GM18868 (cell line): Measurements from ENCODE around the gene WRAP73.
"Not testable (repeated sequence)": the region's sequence is repeated elsewhere in the genome, so short reads cannot be mapped to it uniquely, and the experiment has no call there.

ENCODE experiments used
- ATAC-seq: cut with Tn5 transposase; IDR thresholded peaks from one replicate; pipeline ENCODE4 v1.9.1; 2021; ENCODE audit warnings: mild to moderate bottlenecking, moderate library complexity; ENCODE audit not compliant: unreplicated experiment

The WRAP73 gene

GRCh38 chr1:3632716-3633343, 17.1 kb downstream of the WRAP73 start:
- no peak for ATAC-seq

GRCh38 chr1:3632298-3632697, 17.6 kb downstream of the WRAP73 start:
- no peak for ATAC-seq

- no peak for ATAC-seq
These were observed 18.3 kb downstream of the WRAP73 start for GRCh38 chr1:3631320-3632260.

GRCh38 chr1:3630914-3631313, 19.0 kb downstream of the WRAP73 start:
- no peak for ATAC-seq

- no peak for ATAC-seq
These were observed 19.7 kb downstream of the WRAP73 start for GRCh38 chr1:3630161-3630611.

DNA sequence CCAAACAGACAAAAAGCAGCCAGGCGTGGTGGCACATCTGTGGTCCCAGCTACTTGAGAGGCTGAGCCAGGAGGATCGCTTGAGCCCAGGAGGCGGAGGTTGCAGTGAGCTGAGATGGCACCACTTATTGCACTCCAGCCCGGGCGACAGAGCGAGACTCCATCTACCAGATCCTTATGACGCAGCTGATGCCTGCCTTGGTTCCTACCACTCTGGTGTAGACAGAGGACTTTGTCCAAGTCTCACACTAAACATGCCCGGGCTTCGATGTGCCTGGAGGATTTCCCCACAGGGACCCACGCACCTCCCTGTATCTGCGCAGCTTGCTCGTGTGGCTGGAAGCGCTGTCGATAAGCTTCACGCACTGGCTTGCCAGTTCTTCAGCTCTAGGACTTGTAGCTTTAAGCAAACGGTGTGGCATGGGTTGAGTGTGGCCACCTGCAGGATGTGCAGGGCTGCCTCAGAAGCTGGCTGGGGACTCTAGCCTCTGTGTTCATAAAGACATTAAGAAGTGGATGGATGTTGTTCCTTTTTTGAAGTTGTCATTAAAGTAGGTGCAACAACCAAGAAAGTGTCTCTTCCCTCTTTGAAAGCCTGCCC, 20.2 kb downstream of the WRAP73 start:
- no peak for ATAC-seq

- no peak for ATAC-seq
These were observed 21.5 kb downstream of the WRAP73 start for GRCh38 chr1:3628445-3628844.

- no peak for ATAC-seq
These were observed 22.2 kb downstream of the WRAP73 start for GRCh38 chr1:3627515-3628253.

DNA sequence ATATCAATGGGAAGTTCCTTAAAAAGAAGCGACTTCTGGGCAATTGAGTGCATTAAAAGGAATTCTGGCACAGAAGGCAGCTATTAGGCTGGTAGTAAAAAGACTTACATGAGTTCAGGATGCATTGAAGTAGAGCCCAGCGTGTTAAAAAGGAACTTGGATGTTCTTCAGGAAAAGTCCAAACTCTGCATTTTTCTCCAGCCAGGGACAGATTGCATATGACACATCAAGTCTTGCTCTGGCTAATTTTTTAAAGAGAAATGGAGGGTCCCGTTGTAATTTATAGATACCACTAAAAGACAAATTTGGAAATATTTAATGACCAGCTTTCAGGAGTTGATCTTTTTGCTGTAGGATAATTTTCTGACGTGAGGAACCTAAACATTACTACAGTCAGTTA, 23.9 kb downstream of the WRAP73 start:
- no peak for ATAC-seq

DNA sequence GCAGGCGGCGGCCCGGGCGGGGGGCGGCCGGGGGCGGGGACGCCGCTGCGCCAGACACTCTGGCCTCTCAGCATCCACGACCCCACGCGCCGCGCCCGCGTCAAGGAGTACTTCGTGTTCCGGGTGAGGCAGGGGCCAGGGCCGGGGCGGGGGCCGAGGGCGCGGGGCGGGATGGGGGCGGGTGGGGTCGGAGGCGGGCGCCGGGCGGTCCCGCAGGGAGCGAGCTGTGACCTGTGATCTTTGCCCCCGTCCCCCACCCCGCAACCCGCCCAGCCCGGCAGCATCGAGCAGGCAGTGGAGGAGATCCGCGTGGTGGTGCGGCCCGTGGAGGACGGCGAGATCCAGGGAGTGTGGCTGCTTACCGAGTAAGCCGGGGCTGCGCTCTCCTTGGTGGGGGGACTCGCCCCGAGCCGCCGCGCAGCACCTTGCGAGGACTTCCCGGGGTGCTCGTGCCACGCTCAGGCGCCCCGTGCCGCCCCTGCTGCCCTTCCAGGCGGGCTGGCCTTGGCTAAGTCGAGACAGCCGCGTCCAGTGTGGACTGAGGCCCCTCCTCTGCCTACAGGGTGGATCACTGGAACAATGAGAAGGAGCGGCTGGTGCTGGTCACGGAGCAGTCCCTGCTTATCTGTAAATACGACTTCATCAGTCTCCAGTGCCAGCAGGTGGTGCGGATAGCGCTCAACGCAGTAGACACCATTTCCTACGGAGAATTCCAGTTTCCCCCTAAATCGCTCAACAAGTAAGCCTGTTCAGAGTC, 24.6 kb downstream of the WRAP73 start:
- peak; percentile 6 for ATAC-seq

DNA sequence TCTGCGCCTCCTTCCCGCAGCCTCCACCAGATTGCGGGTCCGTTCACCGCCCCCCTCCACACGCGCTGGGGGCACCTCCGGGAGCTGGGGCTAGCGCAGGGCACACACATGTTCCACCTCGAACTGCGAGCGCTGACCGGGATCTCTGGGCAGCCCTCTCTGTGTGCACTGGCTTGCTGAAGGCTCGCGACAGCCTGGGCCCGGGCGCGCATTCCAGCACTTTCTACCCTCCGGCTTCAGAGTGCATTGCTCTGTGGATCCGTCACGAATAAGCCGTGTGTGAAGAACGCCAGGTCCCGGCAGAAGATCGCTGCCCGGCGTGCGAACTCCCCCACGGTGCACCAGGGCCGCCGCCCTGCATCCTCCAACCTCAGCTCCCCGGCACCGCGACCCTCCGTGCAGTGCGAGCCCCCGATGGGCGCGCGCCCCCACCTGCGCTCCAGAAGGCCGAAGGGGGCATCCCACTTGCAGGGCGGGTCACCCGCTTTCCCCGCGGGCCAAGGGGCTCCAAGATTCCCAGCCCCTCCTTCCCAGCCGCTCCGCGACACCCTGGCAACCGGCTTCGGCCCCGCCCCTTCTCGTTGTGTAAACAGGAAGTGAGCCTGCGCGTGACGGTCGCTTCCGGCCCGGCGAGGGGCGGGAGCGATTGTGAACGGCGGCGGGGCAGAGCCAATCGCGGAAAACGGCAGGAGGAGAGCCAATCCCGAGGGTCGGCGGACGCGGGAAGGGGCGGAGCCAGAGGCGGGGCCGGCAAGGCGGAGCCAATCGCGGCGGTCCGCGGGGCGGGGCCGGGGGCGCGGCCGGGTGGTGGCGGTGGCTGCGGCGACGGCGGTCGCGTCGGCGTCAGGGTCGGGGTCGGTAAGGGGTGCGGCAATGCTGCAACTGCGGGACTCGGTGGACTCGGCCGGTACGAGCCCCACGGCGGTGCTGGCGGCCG, 25.4 kb downstream of the WRAP73 start, which contains the start of gene TPRG1L:
Gene TPRG1L (plus strand): TSS at position 816 of the 937 bp plus-strand sequence. CDS start 58 bp downstream, at position 874.
- ATAC-seq, result peak; percentile 88

DNA sequence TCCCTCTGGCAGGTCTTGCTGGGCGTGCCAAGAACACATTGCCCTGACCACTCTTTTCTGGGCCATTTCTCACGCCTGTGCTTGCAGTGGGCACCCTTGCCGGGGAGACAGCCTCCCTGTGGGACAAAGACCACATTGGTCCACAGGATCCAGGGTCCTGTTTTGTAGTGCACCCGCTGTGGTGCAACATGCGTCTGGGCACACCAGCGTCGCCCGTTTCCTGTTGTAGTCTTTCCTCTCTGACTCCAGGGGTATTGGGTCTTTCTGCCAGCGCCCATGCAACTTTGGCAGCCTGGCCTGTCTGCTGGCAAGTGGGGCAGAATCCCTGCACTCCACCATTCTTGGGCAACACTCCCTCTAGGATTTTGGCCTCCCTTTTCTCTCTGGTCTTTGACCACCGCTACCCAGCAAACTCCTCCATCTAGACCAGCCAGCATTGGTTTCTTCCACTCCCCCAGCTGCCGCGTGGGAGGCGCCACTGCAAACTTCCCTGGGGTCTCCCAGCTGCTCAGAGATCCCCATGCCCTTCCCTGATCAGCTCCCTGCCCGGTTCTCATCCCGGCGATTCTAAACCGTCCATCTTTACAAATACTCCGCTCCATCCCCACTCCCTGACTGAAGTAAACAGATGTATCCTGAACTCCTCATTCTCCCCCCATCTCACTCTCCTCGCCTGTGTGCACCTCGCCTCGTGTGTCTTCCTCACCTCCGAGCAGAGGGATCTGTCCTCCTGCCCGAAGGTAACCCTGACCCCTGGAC, 26.3 kb downstream of the WRAP73 start:
- ATAC-seq, result no peak

DNA sequence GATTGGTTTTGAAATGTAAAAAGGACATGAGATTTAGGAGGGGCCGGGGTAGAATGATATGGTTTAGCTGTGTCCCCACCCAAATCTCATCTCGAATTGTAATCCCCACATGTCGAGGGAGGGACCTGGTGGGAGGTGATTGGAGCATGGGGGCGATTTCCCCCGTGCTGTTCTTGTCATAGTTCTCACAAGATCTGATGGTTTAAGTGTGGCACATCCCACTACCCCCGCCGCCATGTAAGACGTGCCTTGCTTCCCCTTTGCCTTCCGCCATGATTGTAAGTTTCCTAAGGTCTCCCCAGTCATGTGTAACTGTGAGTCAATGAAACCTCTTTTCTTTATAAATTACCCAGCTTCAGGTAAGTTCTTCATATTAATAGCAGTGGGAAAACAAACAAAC, 27.8 kb downstream of the WRAP73 start:
- not testable (repeated sequence) for ATAC-seq

DNA sequence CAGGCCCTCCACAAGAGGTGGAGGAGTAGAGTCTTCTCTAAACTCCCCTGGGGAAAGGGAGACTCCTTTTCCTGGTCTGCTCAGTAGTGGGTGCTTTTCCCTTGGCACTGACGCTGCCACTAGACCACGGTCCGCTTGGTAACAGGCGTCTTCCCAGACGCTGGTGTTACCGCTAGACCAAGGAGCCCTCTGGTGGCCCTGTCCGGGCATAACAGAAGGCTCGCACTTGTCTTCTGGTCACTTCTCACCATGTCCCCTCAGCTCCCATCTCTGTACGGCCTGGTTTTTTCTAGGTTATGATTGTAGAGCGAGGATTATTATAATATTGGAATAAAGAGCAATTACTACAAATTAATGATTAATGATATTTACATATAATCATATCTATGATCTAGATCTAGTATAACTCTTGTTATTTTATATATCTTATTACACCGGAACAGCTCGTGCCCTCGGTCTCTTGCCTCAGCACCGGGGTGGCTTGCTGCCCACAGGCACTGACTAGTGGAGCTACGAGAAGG, 28.7 kb downstream of the WRAP73 start:
- not testable (repeated sequence) for ATAC-seq

DNA sequence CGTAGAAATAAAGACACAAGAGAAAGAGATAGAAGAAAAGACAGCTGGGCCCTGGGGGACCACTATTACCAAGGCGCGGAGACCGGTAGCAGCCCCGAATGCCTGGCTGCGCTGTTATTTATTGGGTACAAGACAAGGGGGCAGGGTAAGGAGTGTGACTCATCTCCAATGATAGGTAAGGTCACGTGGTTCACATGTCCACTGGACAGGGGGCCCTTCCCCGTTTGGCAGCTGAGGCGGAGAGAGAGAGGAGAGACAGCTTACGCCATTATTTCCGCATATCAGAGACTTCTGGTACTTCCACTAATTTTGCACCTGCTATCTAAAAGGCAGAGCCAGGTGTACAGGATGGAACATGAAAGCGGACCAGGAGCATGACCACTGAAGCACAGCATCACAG, 29.2 kb downstream of the WRAP73 start:
- no peak for ATAC-seq

DNA sequence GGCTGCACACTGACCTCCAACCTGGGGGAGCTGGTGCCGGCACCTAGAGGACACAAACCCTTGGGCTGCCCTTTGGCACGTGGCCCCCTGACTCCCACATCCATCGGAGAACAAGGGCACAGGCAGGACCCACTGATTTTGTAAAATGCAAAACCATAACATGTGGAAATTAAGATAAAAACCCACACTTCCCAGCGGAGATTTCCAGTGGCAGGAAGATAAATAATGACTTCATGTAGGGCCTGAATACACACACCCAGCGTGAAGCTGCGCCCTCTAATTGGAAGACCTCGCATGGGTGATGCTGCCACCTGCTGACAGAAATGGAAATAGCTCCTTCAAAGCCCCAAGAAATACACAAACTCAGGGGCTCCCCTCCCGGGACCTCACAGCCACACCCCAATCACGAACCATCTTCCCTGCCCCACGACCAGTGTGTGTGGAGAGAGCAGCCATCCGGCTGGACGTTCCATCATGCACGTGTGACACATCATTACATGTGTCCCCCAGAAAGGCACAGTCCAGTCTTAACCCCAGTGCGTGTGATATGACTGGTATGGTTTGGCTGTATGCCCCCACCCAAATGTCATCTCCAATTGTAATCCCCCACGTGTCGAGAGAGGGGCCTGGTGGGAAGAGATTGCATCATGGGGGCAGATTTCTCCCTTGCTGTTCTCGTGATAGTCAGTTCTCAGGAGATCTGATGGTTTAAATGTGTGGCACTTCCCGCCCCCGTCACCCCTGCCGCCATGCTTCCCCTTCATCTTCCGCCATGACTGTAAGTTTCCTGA, 30.8 kb downstream of the WRAP73 start:
- peak; percentile 59 for ATAC-seq

DNA sequence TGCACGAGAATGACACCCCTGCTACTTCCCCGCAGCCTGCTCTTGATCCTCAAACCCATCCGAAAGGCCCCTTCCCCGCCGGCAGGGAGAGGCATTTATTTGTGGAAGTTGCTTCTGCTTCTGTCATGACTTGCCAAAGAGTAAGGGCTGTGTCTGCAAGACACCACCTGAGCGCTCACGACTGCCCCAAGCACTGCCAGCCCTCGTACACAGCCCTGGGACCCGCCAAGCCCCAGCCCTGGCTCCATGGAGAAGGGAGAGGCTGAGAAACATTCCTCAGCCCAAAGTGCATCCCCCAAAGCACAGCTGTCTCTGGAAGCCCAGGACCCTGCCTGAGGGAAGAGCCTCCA, 31.4 kb downstream of the WRAP73 start:
- ATAC-seq, result no peak
